Measurements from ENCODE around the gene NME2.

The NME2 gene

DNA sequence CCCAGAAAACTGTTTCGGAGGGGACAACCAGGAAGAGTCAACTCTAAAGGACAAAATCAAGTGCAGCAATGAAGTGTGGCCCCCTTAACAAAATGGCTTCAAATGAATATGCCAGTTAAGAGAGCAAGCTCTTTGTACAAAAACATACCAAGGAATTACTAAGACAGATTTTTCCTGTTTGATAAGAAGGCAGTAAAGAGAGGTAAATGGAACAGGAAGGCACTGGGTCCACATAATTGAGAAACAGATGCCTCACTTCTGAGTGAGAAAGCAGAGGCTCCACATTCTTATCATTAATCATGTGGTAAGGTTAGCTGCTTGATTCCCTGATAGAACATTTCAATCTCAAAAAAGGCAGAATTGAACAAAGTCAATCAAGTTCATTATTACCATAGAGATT, 48.7 kb downstream of the NME2 start:
- DNase-seq = no peak

- DNase-seq = no peak
Observed at GRCh38 chr17:51217946-51218345, 51.7 kb downstream of the NME2 start.

DNA sequence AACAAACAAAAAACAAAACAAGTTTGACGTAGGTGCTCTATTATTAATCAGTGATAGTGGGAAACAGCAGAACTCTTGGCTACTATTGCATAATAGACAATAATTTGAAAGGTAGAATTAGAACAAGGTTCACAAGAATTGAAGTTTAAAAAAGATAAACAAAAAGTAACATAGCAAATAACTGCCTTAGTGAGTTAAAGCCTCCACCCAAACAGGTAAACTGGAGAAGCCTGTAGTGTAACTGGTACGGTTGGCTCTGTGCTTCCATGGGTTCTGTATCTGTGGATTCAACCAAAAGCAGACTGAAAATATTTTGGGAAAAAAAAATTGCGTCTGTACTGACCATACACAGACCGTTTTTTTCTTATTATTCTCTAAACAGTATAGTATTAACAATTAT, 55.1 kb downstream of the NME2 start:
- DNase-seq = no peak

Data from inflammatory macrophage treated with lipopolysaccharide for 1 hour (primary cell).